GM21367 (cell line): ENCODE measurements around the gene TAOK3.
A peak's percentile ranks its signal among the peaks of the same experiment; 100 is the strongest.
"Not testable (repeated sequence)": the region's sequence is repeated elsewhere in the genome, so short reads cannot be mapped to it uniquely, and the experiment has no call there.

Experiments used
- ATAC-seq: cut with Tn5 transposase; IDR thresholded peaks from one replicate; pipeline ENCODE4 v1.9.1; 2021; ENCODE audit not compliant: unreplicated experiment

Gene TAOK3

DNA sequence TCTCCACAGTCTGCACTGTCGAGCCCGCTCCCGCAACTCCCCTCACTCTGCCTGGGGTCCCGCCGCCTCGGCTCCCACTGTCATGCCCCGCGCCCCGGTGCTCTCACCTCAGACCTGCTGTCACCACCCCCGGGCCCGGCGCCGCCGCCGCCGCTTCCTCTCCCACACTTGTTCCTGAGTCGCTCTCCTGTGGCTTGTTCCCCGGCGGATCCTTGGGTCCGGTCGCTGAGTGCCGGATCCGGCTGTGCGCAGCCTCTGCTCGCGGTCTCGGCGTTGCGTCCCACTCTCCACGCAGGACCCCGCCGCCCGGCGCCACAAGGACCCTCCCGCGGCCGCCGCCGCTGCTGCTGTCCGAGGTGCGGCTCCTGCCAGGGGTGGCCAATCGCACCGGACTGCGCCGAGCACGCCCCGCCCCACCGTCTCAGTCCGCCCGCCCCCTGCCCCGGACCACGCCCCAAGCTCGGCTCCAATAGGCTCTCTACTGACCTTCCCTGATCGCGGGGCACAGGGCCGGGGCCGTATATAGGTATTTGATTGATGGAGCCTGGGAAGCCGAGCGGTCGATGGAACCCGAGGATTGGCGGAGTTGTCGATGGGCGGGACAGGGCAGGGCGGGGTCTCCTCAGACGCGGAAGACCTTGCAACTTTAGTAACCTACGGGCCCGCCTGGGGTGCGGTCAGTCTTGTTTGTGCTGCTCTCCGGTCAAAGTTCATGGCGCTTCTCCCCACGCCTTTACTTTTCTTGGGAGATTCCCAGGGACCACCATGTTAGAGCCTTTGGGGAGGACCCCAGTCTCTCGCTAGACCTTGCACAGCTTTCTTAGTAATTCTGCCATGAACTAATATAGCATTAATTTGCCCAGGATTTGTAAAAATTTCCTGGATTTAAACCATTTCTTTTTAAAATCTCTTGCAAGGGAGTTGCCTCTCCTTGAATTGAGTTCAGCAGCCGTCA lies at the start of gene TAOK3:
TAOK3 (minus strand) TSS at position 367 of the 955 bp plus-strand sequence. CDS start 117,340 bp downstream, outside the sequence.
- ATAC-seq: peak; percentile 65

DNA sequence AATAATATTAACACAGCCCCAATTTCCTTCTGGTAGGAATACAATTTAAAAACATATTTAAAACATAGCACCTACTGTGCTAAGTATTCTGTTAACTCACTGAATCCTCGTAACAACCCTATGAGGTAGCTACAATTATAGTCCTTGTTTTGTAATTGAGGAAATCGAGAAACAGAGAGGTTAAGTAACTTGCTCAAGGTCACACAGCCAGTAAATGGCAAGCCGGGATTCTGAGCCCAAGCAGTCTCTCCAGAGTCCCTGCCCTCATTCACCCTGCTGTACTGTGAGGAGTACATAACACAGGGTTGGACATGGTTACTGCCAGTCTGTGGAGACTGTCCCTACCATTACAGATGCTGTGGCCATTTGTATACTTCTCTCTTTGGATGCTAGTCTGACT lies 48.0 kb upstream of the TAOK3 start:
- no peak for ATAC-seq

DNA sequence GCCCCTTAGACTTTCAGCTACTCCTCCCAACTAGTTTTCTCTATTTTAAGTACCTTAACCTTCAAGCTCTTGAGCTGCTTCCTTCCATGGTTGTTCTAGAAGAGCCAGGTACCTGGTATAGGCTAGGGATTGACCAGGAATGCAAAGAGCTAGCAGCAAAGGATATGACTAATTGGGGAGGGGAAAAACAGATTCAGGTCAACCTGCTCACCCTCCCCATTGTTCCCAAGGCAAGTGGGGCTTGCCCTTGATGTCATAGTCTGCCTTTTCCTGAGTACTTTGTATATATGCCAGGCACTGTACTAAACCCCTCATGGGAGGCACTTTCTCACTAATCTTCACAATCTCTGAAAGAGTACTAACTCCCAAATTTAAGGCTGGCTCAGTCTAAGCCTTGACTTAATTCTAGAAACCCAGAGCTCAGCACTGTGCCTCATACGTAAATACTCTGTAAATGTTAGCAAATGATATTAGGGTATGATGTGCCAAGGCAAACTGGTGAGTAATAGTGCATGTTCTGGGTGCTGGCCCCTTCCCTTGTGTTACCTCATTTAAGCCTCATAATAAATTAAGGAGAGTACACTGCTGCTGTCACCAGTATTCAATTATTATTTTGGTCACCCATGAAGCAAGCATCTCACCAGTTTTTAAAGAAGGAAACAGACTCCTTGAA lies 45.8 kb upstream of the TAOK3 start:
- ATAC-seq: no peak

DNA sequence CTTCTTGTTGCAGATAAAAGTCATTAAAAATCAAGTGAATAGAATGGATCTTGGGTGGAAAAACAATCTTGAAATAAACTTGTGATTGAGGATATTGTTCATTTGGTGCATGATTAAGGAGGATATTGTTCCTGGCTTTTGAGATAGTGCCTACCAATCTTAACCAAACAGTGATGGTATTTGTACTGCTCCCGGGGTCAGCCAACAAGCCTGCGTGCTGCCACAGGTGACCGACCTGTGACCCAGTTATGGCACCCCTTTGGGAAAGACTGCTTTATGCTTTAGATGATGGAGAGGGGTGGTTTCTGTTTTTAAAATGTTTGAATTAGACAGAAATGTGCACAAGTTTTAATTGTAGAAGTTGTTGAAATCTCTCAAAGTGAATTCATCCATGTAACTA lies 45.2 kb upstream of the TAOK3 start:
- no peak for ATAC-seq

DNA sequence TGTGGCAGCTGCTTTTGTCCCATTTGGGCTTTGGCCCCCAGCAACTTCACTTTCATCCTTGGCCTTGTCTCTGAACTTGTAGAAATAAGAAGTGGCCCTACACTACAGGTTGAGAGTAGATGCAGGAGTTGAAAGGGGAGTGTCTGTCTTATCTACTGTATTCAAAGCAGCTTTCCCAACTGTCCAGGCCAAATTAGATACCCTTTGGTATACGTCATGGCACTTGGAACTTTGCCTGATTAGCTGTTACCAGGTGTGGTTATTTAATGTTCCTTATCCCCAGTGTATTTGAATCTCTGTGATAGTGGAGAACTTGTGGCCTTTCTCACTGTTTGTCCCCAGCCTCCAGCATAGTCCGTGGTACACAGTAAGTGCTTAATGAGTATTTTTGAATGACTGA lies 37.1 kb upstream of the TAOK3 start:
- no peak for ATAC-seq

DNA sequence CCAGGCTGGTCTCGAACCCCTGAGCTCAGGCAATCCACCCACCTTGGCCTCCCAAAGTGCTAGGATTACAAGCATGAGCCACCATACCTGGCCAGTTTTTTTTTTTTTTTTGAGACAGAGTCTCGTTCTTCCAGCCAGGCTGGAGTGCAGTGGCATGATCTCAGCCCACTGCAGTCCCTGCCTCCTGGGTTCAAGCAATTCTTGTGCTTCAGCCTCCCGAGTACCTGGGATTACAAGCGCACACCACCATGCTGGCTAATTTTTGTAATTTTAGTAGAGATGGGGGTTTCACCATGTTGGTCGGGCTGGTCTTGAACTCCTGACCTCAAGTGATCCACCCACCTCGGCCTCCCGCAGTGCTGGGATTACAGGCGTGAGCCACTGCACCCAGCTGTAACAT lies 35.5 kb upstream of the TAOK3 start:
- ATAC-seq: not testable (repeated sequence)

DNA sequence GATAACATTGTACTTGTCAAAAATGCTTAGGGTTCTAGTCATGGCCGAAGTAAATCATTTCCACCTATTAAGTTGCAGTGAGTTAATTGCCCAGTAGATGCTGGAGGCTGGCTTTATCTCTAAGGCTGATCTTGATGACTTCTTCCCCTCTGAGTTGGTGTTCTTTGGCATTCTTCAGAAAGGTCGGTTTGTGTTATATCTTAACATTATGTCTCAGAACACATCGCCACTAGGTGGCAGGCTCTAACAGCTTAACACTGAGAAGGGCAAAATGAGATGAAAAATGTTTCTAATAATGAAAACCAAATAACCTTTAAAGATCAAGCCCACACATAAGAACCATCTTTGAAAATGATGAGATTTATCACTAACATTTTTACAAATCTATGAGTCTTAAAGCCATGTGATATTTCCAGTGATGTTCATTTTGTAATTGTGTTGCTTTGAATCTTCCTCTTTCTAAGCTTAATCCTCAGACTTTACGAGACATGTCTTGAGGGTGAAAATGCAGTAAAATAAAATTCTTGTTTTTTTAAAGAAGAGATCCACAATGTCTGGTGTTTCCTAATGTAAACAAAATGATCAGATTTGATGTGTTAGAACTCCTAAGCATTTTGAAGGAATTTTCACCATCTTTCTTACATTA lies 32.3 kb upstream of the TAOK3 start:
- ATAC-seq: no peak

DNA sequence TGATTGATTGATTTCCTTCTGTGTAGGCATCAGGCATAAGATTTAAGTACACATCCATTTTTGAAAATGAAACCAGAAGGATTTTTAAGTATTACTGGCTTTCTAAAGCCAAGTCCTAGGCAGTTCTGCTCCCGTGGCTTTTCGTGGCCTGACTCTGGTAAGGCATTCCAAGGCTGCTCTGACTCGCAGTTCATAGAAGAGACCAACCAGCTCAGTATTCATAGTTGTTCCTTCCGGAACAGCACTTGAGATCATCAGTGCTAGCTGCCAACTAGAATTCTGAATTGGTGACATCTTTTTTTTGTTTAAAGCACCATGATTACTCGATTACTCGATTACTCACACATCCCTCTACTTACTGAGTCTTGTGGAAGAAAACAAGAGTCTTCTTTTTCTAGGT lies 29.5 kb upstream of the TAOK3 start:
- no peak for ATAC-seq

DNA sequence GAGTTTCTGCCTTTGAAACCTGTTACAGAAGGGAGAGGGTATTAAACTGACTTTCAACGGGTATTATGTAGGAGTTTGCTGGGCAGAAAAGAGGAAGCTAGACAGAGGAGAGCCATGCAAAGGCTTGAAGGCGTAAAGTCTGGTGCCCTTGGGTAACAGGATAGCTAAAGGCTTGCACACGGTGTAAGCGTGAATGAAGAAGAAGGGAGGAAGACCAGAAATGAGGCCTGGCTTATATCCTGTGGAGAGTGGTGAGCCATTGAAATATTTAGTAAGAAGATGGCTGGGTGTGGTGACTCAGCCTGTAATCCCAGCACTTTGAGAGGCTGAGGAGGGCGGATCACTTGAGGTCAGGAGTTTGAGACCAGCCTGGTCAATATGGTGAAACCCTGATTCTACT lies 26.2 kb upstream of the TAOK3 start:
- ATAC-seq: no peak

DNA sequence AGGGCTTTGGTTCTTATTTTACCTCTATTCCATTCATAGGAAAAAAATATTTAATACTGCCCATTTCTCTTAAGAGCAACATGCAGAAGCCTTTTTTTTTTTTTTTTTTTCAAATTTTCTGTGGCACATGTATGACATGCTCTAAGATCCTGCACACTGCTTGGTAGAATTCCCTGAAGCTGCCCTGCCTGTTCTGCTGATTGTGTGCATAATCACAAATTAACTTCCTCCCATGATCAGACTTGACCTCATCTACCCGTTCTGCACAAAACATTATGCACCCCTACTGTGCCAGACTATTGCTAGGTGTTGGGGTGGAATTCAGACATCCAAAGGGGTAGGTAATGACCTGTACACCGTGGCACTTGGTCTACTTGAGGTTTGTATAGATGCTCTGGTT lies 25.8 kb upstream of the TAOK3 start:
- no peak for ATAC-seq

DNA sequence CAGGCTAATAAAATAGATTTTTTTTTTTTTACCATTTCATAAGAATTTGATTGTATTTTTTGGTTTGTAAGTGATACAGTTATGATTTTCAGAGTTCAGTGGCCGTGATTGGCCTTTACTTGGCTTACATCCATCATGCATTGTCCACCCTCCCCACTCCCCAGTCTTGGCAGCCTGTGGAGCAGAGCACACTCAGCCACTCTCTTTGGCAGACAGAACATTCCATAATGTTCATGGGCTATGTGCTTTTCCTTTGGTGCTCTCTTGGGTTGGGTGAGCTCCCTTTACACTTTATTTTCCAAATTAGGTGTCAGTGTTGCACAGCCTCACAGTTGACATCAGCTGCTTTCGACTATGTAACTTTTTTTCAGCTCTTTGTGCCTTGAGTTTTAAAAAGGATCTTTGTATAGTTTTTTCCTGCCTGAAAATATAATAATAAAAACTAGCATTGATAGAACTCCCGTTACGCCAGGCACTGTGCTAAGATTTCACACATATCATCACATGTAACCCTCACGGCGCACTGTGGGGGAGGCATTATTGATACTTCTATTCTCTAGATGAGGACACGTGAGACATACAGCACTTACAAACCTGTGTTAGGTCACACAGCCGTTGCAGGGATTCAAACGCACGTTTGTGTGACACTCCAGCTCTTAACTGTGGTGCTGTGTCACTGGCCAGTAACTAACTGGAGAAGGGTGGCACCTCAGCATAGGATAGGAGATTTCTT lies 25.2 kb upstream of the TAOK3 start:
- ATAC-seq: no peak

DNA sequence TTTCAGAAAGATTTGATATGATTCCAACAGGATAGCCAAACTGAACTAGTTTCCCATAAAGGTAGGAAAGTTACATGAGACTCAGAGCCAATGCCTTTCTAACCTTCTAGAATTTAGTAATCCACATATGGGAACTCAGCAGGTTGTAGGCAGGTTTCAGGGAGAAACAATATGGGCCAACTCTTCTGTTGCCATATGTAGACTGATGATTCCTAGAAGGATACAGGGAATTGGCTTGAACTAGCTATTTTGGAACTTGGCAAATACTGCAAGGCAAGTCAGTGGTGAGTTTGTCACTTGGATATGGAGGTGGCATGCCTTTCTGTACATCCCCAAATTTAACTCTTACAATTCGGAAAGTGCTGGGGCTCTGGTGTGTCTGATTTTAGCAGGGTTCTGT lies 19.1 kb upstream of the TAOK3 start:
- ATAC-seq: no peak

DNA sequence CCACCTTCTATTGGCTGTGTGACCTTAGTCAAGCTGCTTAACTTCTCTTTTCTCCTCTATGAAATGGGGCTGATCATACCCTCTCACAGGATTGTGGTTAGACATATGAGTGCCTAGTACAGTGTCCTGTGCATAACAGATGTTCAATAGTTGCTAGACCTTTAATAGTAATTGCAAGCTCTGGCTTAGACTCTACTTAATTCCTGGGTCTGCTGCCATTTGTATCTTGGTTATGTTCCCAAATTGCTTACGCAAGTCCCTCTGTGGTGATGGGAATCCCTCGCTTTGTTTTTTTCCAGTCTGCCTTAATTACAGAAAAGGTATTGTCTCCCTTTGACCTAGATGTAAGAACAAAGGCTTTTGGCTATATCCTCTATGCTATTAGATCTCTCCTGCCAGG lies 18.7 kb upstream of the TAOK3 start:
- ATAC-seq: no peak

DNA sequence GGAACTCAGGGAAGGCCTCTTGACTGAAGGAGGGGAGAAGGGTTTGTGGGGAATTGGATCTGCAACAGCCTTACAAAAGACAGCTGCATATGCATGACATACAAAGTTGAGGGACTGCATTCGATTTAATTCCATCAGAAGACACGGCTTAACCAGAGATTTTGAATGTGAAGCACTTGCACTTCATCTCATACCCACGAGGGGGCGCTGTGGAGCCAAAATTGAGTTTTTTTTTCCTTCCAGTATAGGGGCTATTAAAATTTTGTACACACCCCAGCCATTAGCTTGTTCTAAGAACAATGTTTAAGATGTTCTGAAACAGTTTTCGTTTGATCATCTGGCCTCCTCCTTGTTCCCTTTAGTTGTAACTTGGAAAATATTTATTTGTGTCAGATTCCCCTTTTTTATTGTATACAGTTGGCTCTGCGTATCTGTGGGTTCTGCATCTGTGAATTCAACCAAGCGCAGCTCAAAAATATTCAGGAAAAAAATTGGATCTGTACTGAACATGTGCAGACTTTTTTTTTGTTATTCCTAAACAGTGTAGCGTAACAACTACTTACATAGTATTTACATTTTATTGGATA lies 5.3 kb upstream of the TAOK3 start:
- no peak for ATAC-seq

DNA sequence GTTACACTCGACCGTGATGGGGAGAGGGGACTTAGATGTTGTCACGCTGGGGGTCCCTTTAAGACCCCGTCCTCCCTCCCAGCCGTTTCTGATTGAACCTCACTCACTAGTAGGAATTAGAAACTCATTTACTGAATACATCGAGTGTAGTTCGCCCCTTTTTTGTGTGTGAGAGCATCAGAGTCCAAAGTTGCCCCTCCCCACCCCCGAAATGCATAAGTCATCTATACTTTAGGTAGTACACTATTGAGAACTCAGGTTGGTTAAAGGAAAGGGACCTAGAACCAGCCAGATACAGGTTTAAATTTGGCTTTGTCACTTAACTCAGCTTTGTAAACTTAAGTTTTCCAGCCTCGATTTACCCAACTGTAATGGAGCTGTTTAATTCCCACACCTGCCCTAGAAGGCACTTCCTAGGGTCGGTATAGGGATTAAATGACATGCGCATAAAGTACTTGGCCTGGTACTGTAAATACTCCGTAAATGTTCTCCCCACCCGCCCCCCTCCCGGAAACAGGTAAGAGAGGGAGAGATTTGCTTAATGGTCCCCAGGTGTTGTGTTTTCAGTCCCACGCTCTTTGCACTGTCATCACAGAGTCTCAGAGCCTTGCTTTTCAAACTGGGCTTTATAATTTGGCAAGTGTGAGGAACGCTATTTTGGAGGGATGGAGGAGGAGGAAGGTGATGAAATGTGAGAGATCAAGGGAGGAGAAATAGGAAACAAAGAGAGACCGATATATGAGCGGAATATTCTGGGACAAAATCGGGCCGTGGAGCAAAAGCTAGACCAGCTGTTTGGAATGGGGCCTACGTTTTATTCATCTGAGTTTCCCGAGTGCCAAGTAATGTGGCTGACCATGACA lies 4.5 kb upstream of the TAOK3 start:
- ATAC-seq: no peak

DNA sequence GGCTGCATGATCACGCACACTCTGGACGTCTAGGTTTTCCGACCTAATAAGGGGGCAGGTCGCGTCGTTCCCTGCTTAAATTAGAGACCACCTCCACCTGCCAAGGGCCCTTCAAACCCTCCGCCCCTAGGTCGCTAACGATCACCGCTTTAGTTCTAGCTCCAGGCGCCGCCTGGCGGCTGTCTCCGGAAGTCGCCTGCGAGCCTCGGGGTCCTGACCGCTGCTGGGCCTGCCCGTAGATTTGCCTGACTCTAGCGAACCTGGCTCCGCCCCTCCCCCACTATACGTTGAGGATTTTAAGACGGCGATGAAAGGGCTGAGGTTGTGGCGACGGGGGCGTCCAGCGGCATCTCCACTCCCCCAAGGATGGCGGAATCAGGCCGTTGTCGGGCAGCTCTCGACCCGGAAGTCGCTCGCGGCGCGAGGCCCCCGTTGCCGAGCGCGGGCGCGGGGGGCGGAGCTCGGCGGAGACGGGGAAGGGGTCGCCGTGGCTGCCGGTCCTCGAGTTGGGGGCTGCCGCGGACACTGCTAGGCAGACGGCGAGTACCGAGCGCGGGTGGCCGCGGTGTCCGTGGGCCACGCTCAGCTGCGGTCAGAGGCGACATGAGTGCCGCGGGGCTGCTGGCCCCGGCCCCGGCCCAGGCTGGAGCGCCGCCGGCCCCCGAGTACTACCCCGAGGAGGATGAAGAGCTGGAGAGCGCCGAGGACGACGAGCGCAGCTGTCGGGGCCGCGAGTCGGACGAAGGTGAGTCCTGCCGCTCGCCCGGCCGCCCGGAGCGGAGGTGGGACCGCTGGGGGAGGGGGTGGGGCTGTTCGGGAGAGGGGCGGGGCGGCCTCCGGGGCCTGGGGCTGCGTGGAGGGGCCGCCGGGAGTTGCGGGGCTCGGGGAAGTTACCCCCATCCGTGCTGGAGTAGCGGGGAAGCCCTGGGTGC lies 3.6 kb upstream of the TAOK3 start, which contains the start of gene SUDS3:
SUDS3 (plus strand) TSS at position 467 of the 932 bp plus-strand sequence; CDS start at position 604, 137 bp downstream.
- peak; percentile 19 for ATAC-seq

DNA sequence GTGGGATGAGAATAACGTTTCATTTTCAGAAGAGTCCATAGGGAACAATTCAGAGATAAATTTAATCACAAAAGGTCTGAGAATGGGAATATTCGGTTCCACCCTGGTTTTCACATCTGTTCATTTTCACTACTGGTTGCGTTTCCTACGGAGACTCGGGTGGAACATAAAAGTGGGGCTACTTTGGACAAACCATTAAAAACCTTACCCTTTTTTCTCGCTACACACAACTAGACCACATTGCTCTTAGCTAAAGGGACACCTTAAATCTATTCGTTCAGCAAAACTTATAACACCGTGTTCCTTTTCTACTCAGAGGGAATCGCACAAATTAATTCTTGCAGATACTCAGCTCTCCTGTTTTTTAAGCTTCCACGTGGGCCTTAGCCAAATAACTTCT lies 2.6 kb upstream of the TAOK3 start:
- no peak for ATAC-seq

DNA sequence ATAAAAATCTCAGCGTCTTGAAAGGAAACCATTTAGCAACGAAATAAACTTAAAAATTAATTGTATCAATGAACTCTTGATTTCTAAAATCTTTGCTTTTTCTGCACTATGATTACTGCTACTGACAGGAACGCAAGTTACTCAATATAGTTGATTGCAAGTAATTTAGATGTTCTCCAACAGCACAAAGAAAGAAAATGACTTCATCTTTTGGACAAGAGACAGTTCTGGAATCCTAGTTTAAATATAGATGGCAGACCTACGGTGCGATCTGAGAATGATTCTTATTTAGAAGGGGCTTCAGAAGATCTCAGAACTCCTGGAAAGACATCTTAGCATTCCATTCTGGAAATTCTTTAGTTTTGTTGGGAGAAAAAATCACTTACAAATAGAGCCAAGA lies 2.2 kb upstream of the TAOK3 start:
- ATAC-seq: no peak
